ENCODE data around the gene DDT. TPM values are rescaled to one million over a fixed set of nuclear protein-coding genes. Genes with fewer than 3 reads are reported as not detected.
"Not testable (repeated sequence)": the region's sequence is repeated elsewhere in the genome, so short reads cannot be mapped to it uniquely, and the experiment has no call there.

The DDT gene
- polyA plus RNA-seq, 3 donors: 115 to 192 (median 138) TPM

- no peak overlapping the region for H3K9ac ChIP-seq (ENCODE audit: insufficient read depth, low read length, poor library complexity, severe bottlenecking)
- H3K4me1 Mint-ChIP-seq: peaks cover 8% of the 10 kb centered on the region
- no peak overlapping the region for H3K4me3 ChIP-seq (replicated peaks in 1 of 3; ENCODE audit: low read depth in 2 of 3, low read length in 3 of 3)
- H2AFZ ChIP-seq (ENCODE audit: insufficient read depth, low read depth, low read length, poor library complexity, severe bottlenecking): no peak overlapping the region
- WGBS (ENCODE audit: insufficient coverage): 97% methylated on average over 5 of the region's 6 CpGs
- H3K27me3 Mint-ChIP-seq (ENCODE audit: low read depth in 3 of 3): peaks cover 2 to 22% (median 15%) of the 10 kb centered on the region in 3 donors
- no peaks in the 10 kb centered on the region for H3K79me2 ChIP-seq (ENCODE audit: insufficient read depth, low read length)
- H3K36me3 Mint-ChIP-seq: peaks cover 65 to 69% of the 10 kb centered on the region in 2 donors
- H3K27ac Mint-ChIP-seq: no peak overlapping the region
- H4K20me1 ChIP-seq (ENCODE audit: insufficient read depth, low read length): peaks cover 12% of the 10 kb centered on the region
- peaks cover 53 to 92% of the 10 kb centered on the region in 2 donors for H3K36me3 ChIP-seq (replicated peaks in 1 of 2; ENCODE audit: control insufficient read depth in 1 of 2, insufficient read depth in 2 of 2, low read length in 2 of 2)
- peaks cover 14 to 35% (median 32%) of the 10 kb centered on the region in 7 donors for H3K9me3 Mint-ChIP-seq
- H3K4me3 Mint-ChIP-seq: no peak overlapping the region
- peaks cover 21 to 25% of the 10 kb centered on the region in 2 donors for H3K9me3 ChIP-seq (replicated peaks in 1 of 2; ENCODE audit: control insufficient read depth in 1 of 2, insufficient read depth in 1 of 2, low read length in 2 of 2)
- H3K4me1 ChIP-seq (ENCODE audit: control insufficient read depth in 1 of 2, insufficient read depth in 2 of 2, low read length in 2 of 2): peaks cover 4 to 8% of the 10 kb centered on the region in 2 donors
- intact Hi-C loops (cut with micrococcal nuclease): loop anchor here in 1 of 2 donors (5.0 kb wide), 1 partner anchor 47 kb away; the partner anchor contains the start of gene DDT
- no peak overlapping the region for H3K27ac ChIP-seq (ENCODE audit: low read depth in 1 of 2, low read length in 2 of 2)
- no peak overlapping the region for H3K4me2 ChIP-seq (replicated peaks; ENCODE audit: extremely low read depth, low read length, poor library complexity, severe bottlenecking)
- TF ChIP-seq, protein P1, sequence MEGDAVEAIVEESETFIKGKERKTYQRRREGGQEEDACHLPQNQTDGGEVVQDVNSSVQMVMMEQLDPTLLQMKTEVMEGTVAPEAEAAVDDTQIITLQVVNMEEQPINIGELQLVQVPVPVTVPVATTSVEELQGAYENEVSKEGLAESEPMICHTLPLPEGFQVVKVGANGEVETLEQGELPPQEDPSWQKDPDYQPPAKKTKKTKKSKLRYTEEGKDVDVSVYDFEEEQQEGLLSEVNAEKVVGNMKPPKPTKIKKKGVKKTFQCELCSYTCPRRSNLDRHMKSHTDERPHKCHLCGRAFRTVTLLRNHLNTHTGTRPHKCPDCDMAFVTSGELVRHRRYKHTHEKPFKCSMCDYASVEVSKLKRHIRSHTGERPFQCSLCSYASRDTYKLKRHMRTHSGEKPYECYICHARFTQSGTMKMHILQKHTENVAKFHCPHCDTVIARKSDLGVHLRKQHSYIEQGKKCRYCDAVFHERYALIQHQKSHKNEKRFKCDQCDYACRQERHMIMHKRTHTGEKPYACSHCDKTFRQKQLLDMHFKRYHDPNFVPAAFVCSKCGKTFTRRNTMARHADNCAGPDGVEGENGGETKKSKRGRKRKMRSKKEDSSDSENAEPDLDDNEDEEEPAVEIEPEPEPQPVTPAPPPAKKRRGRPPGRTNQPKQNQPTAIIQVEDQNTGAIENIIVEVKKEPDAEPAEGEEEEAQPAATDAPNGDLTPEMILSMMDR (IDR thresholded peaks at IDR 0.05): no peak
- no peaks in the 10 kb centered on the region for H3K27me3 ChIP-seq (ENCODE audit: control insufficient read depth in 2 of 2, insufficient read depth in 2 of 2, low read length in 2 of 2)
- no peak for DNase-seq
Measured at GRCh38 chr22:23925020-23925606, 49.1 kb downstream of the DDT start.

GRCh38 chr22:23922921-23923320 is 51.3 kb downstream of the DDT start:
- no peak overlapping the region for H2AFZ ChIP-seq (ENCODE audit: insufficient read depth, low read depth, low read length, poor library complexity, severe bottlenecking)
- no peaks in the 10 kb centered on the region for H3K27me3 ChIP-seq (ENCODE audit: control insufficient read depth in 2 of 2, insufficient read depth in 2 of 2, low read length in 2 of 2)
- no CpG with 5 or more reads among the region's 2 CpGs for WGBS (ENCODE audit: insufficient coverage)
- H3K79me2 ChIP-seq (ENCODE audit: insufficient read depth, low read length): no peaks in the 10 kb centered on the region
- H4K20me1 ChIP-seq (ENCODE audit: insufficient read depth, low read length): peaks cover 12% of the 10 kb centered on the region
- no peak overlapping the region for H3K27ac ChIP-seq (ENCODE audit: low read depth in 1 of 2, low read length in 2 of 2)
- intact Hi-C loops (cut with micrococcal nuclease): no loop called here
- H3K9me3 Mint-ChIP-seq: peaks cover 14 to 35% (median 30%) of the 10 kb centered on the region in 7 donors
- peaks cover 2 to 24% (median 19%) of the 10 kb centered on the region in 3 donors for H3K27me3 Mint-ChIP-seq (ENCODE audit: low read depth in 3 of 3)
- peaks cover 41 to 90% of the 10 kb centered on the region in 2 donors for H3K36me3 ChIP-seq (replicated peaks in 1 of 2; ENCODE audit: control insufficient read depth in 1 of 2, insufficient read depth in 2 of 2, low read length in 2 of 2)
- no peak overlapping the region for H3K4me2 ChIP-seq (replicated peaks; ENCODE audit: extremely low read depth, low read length, poor library complexity, severe bottlenecking)
- H3K27ac Mint-ChIP-seq: no peak overlapping the region
- peaks cover 4 to 8% of the 10 kb centered on the region in 2 donors for H3K4me1 ChIP-seq (ENCODE audit: control insufficient read depth in 1 of 2, insufficient read depth in 2 of 2, low read length in 2 of 2)
- H3K4me1 Mint-ChIP-seq: peaks cover 8% of the 10 kb centered on the region
- H3K9me3 ChIP-seq (replicated peaks in 1 of 2; ENCODE audit: control insufficient read depth in 1 of 2, insufficient read depth in 1 of 2, low read length in 2 of 2): peaks cover 21 to 23% of the 10 kb centered on the region in 2 donors
- H3K4me3 Mint-ChIP-seq: no peak overlapping the region
- H3K36me3 Mint-ChIP-seq: peaks cover 61 to 68% of the 10 kb centered on the region in 2 donors
- no peak overlapping the region for H3K9ac ChIP-seq (ENCODE audit: insufficient read depth, low read length, poor library complexity, severe bottlenecking)
- TF ChIP-seq, protein P1 (IDR thresholded peaks at IDR 0.05): no peak
- no peak overlapping the region for H3K4me3 ChIP-seq (replicated peaks in 1 of 3; ENCODE audit: low read depth in 2 of 3, low read length in 3 of 3)
- DNase-seq: no peak

- H2AFZ ChIP-seq (ENCODE audit: insufficient read depth, low read depth, low read length, poor library complexity, severe bottlenecking); intact Hi-C loops (cut with micrococcal nuclease); H3K9ac ChIP-seq (ENCODE audit: insufficient read depth, low read length, poor library complexity, severe bottlenecking); H3K4me1 Mint-ChIP-seq; H3K4me2 ChIP-seq (replicated peaks; ENCODE audit: extremely low read depth, low read length, poor library complexity, severe bottlenecking); H3K4me3 ChIP-seq (replicated peaks in 1 of 3; ENCODE audit: low read depth in 2 of 3, low read length in 3 of 3); H3K27ac ChIP-seq (ENCODE audit: low read depth in 1 of 2, low read length in 2 of 2); H3K27me3 ChIP-seq (ENCODE audit: control insufficient read depth in 2 of 2, insufficient read depth in 2 of 2, low read length in 2 of 2); H3K79me2 ChIP-seq (ENCODE audit: insufficient read depth, low read length); DNase-seq; H3K27ac Mint-ChIP-seq; H3K4me1 ChIP-seq (ENCODE audit: control insufficient read depth in 1 of 2, insufficient read depth in 2 of 2, low read length in 2 of 2); H3K4me3 Mint-ChIP-seq: not testable (repeated sequence)
- Histone ChIP-seq H3K36me3 (replicated peaks in 1 of 2; ENCODE audit: control insufficient read depth in 1 of 2, insufficient read depth in 2 of 2, low read length in 2 of 2) (peaks cover 36 to 88% of the 10 kb centered on the region in 2 donors), H4K20me1 (ENCODE audit: insufficient read depth, low read length) (peaks cover 12% of the 10 kb centered on the region), H3K9me3 (replicated peaks in 1 of 2; ENCODE audit: control insufficient read depth in 1 of 2, insufficient read depth in 1 of 2, low read length in 2 of 2) (peaks cover 16 to 19% of the 10 kb centered on the region in 2 donors)
- WGBS (ENCODE audit: insufficient coverage): 92% methylated on average over 9 of the region's 13 CpGs
- peaks cover 50 to 56% of the 10 kb centered on the region in 2 donors for H3K36me3 Mint-ChIP-seq
- H3K27me3 Mint-ChIP-seq (ENCODE audit: low read depth in 3 of 3): peaks cover 2 to 24% (median 16%) of the 10 kb centered on the region in 3 donors
- peaks cover 14 to 28% (median 23%) of the 10 kb centered on the region in 7 donors for H3K9me3 Mint-ChIP-seq
Measured at GRCh38 chr22:23921586-23922201, 52.5 kb downstream of the DDT start.
